ENCODE results near the gene NT5DC1.
"Not testable (repeated sequence)": the region's sequence is repeated elsewhere in the genome, so short reads cannot be mapped to it uniquely, and the experiment has no call there.

The NT5DC1 gene

GRCh38 chr6:116279232-116280160 is 178.8 kb downstream of the NT5DC1 start, which contains the start of gene TSPYL1:
TSPYL1 (minus strand) TSS chr6:116279930; CDS start chr6:116279830, 100 bp downstream.
- peak; percentile 96 for DNase-seq (ENCODE audit: low spot score)

- DNase-seq (ENCODE audit: low spot score), result no peak
Measured at GRCh38 chr6:116280161-116280932, 179.7 kb downstream of the NT5DC1 start.

GRCh38 chr6:116280933-116281316 is 180.3 kb downstream of the NT5DC1 start:
- DNase-seq (ENCODE audit: low spot score), result no peak

- no peak for DNase-seq (ENCODE audit: low spot score)
Measured at GRCh38 chr6:116282698-116283097, 182.0 kb downstream of the NT5DC1 start.

GRCh38 chr6:116283191-116283590 is 182.5 kb downstream of the NT5DC1 start:
- no peak for DNase-seq (ENCODE audit: low spot score)

- DNase-seq (ENCODE audit: low spot score), result not testable (repeated sequence)
Measured at GRCh38 chr6:116284984-116285383, 184.3 kb downstream of the NT5DC1 start.

GRCh38 chr6:116286773-116287358 is 186.2 kb downstream of the NT5DC1 start:
- DNase-seq (ENCODE audit: low spot score), result no peak

GRCh38 chr6:116287689-116288282 is 187.1 kb downstream of the NT5DC1 start:
- DNase-seq (ENCODE audit: low spot score), result peak; percentile 68

GRCh38 chr6:116289876-116290275 is 189.2 kb downstream of the NT5DC1 start:
- no peak for DNase-seq (ENCODE audit: low spot score)

- DNase-seq (ENCODE audit: low spot score), result no peak
Measured at GRCh38 chr6:116290799-116291198, 190.1 kb downstream of the NT5DC1 start.

GRCh38 chr6:116291701-116292396 is 191.2 kb downstream of the NT5DC1 start:
- no peak for DNase-seq (ENCODE audit: low spot score)

- no peak for DNase-seq (ENCODE audit: low spot score)
Measured at GRCh38 chr6:116292553-116292952, 191.9 kb downstream of the NT5DC1 start.

GRCh38 chr6:116298273-116298672 is 197.6 kb downstream of the NT5DC1 start:
- no peak for DNase-seq (ENCODE audit: low spot score)

- DNase-seq (ENCODE audit: low spot score), result no peak
Measured at GRCh38 chr6:116298973-116299372, 198.3 kb downstream of the NT5DC1 start.

Measured in hematopoietic multipotent progenitor cell treated with erythropoietin and hydrocortisone succinate and interleukin-3 and kit ligand, for 15 days (in vitro differentiated cells).